K562 (cell line): ENCODE data around the gene SPAG4. TPM values are rescaled to one million over a fixed set of nuclear protein-coding genes. Genes with fewer than 3 reads are reported as not detected.

Source experiments
- CTBP1 ChIP-seq: fragments of 450-650 bp; IDR thresholded peaks from 2 replicates; pipeline ENCODE4 v1.6.1; 2016; ENCODE audit warnings: borderline replicate concordance
- GTF3C2 ChIP-seq: IDR thresholded peaks from 3 replicates; pipeline ENCODE4 v1.6.1; 2011; ENCODE audit warnings: borderline replicate concordance, mild to moderate bottlenecking, moderate library complexity; ENCODE audit not compliant: insufficient read length; ENCODE audit errors: extremely low read depth
- HOXB6 ChIP-seq: fragments of 250-450 bp; sonication (Bioruptor Pico); IDR thresholded peaks from 2 replicates; pipeline ENCODE4 v1.5.1; 2022; ENCODE audit warnings: mild to moderate bottlenecking, borderline replicate concordance
- ZFP30 ChIP-seq: fragments of 250-450 bp; sonication (Bioruptor Pico); IDR thresholded peaks from 2 replicates; pipeline ENCODE4 v1.8.0; 2022; ENCODE audit warnings: moderate library complexity, mild to moderate bottlenecking, inconsistent platforms, borderline replicate concordance
- ZNF143 ChIP-seq: sonication (generic); formaldehyde crosslinking; IDR thresholded peaks from 2 replicates; pipeline ENCODE4 v1.9.0; 2022; ENCODE audit warnings: mild to moderate bottlenecking, missing genetic modification reagents
- polyA plus RNA-seq, 8 experiments: library from polyadenylated mRNA; depleted of rRNA in 4 of 8; stranded (reverse) in 5 of 8; unstranded in 3 of 8; fragments of >200 nt; fragmentation: Nextera tagmentation in 2 of 8; fragmentation: Illumina TruSeq in 1 of 8; extraction: Ambion mirVana in 2 of 8; extraction: Trizol in 1 of 8; gene quantifications; 2 replicates each; pipeline versions ENCODE4 v1.2.1 to v1.2.3, GENCODE V29; 2011 to 2014; ENCODE audit warnings: inconsistent platforms in 1 of 8, missing spikeins in 1 of 8
- total RNA-seq, 7 experiments: library from RNA; depleted of rRNA in 6 of 7; stranded (reverse); fragments of >200 nt in 6 of 7; fragmentation: Illumina TruSeq in 2 of 7; extraction: Trizol in 2 of 7; gene quantifications; 2 replicates each; pipeline versions ENCODE4 v1.2.1 to v1.2.3, GENCODE V29; 2011 to 2021; ENCODE audit warnings: low replicate concordance in 1 of 7
- TF ChIP-seq, protein P1 (sequence below): sonication (generic); formaldehyde crosslinking; IDR thresholded peaks from 2 replicates; pipeline ENCODE4 v1.8.1; 2023; ENCODE audit warnings: mild to moderate bottlenecking, missing genetic modification reagents, moderate library complexity

Gene SPAG4
- total and polyA plus RNA-seq, 9 of the 15 experiments (the other 6 are each of a cell fraction or from before 2014, with no cell fraction given): 1.6 to 11.4 (median 4.6) TPM

GRCh38 chr20:35600176-35600992 lies 15.2 kb upstream of the SPAG4 start (continued):
- no peak for TF ChIP-seq GTF3C2
- no peak for TF ChIP-seq HOXB6 (CRISPR knock-in tag)
- no peak for TF ChIP-seq ZFP30
- no peak for TF ChIP-seq ZNF143 (CRISPR knock-in tag)
- TF ChIP-seq, protein P1, sequence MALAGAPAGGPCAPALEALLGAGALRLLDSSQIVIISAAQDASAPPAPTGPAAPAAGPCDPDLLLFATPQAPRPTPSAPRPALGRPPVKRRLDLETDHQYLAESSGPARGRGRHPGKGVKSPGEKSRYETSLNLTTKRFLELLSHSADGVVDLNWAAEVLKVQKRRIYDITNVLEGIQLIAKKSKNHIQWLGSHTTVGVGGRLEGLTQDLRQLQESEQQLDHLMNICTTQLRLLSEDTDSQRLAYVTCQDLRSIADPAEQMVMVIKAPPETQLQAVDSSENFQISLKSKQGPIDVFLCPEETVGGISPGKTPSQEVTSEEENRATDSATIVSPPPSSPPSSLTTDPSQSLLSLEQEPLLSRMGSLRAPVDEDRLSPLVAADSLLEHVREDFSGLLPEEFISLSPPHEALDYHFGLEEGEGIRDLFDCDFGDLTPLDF (CRISPR knock-in tag): no peak
- TF ChIP-seq CTBP1: no peak
- TF ChIP-seq, all 486 proteins: peak for 0
